ENCODE results near the gene SELENOW. TPM values are rescaled to one million over a fixed set of nuclear protein-coding genes. Genes with fewer than 3 reads are reported as not detected.

SELENOW gene
- total RNA-seq, 2 experiments from 2014 or later = 71.6 TPM

- H3K9me3 Mint-ChIP-seq = no peaks in the 10 kb centered on the region
- H3K4me3 Mint-ChIP-seq = no peak overlapping the region
- H3K27ac Mint-ChIP-seq = no peak overlapping the region
- Histone ChIP-seq H3K27ac (ENCODE audit: low read depth in 1 of 2, low read length in 2 of 2) (no peak overlapping the region), H3K4me1 (ENCODE audit: insufficient read depth, low read length) (no peaks in the 10 kb centered on the region), H3K4me3 (ENCODE audit: low read length) (no peak overlapping the region), H3K9me3 (ENCODE audit: control insufficient read depth in 1 of 2, insufficient read depth in 1 of 2, low read length in 2 of 2) (no peaks in the 10 kb centered on the region), H3K36me3 (ENCODE audit: insufficient read depth, low read length) (no peaks in the 10 kb centered on the region), H3K27me3 (ENCODE audit: control insufficient read depth in 1 of 2, insufficient read depth in 2 of 2, low read length in 2 of 2) (no peaks in the 10 kb centered on the region)
- ATAC-seq (ENCODE audit: poor library complexity) (no peak), DNase-seq (no peak)
- no peaks in the 10 kb centered on the region for H3K4me1 Mint-ChIP-seq (ENCODE audit: low read depth)
- no peaks in the 10 kb centered on the region for H3K36me3 Mint-ChIP-seq (ENCODE audit: low read depth)
- H3K27me3 Mint-ChIP-seq = no peaks in the 10 kb centered on the region
- ChIA-PET CTCF (no interaction called here), POLR2A (no interaction called here)
- TF ChIP-seq CTCF (IDR thresholded peaks at IDR 0.05) = no peak
- intact Hi-C loops (cut with DNase I, micrococcal nuclease) = no loop called here
Observed at GRCh38 chr19:47805313-47805712, 26.8 kb downstream of the SELENOW start.

- no peaks in the 10 kb centered on the region for H3K27me3 ChIP-seq (ENCODE audit: control insufficient read depth in 1 of 2, insufficient read depth in 2 of 2, low read length in 2 of 2)
- H3K27ac ChIP-seq (ENCODE audit: low read depth in 1 of 2, low read length in 2 of 2) = no peak overlapping the region
- H3K9me3 Mint-ChIP-seq = no peaks in the 10 kb centered on the region
- H3K4me3 Mint-ChIP-seq = no peak overlapping the region
- no peak for ATAC-seq (ENCODE audit: poor library complexity)
- H3K36me3 Mint-ChIP-seq (ENCODE audit: low read depth) = no peaks in the 10 kb centered on the region
- H3K9me3 ChIP-seq (ENCODE audit: control insufficient read depth in 1 of 2, insufficient read depth in 1 of 2, low read length in 2 of 2) = no peaks in the 10 kb centered on the region
- peaks cover 4% of the 10 kb centered on the region for H3K27me3 Mint-ChIP-seq
- no peaks in the 10 kb centered on the region for H3K36me3 ChIP-seq (ENCODE audit: insufficient read depth, low read length)
- H3K4me3 ChIP-seq (ENCODE audit: low read length) = no peak overlapping the region
- no peak for TF ChIP-seq CTCF (IDR thresholded peaks at IDR 0.05)
- ChIA-PET CTCF (no interaction called here), POLR2A (no interaction called here)
- no peaks in the 10 kb centered on the region for H3K4me1 Mint-ChIP-seq (ENCODE audit: low read depth)
- no peak overlapping the region for H3K27ac Mint-ChIP-seq
- intact Hi-C loops (cut with DNase I, micrococcal nuclease) = no loop called here
- DNase-seq = no peak
- no peaks in the 10 kb centered on the region for H3K4me1 ChIP-seq (ENCODE audit: insufficient read depth, low read length)
Observed at GRCh38 chr19:47806435-47806834, 27.9 kb downstream of the SELENOW start.

- Histone ChIP-seq H3K4me3 (ENCODE audit: low read length) (no peak overlapping the region), H3K27ac (ENCODE audit: low read depth in 1 of 2, low read length in 2 of 2) (no peak overlapping the region), H3K9me3 (ENCODE audit: control insufficient read depth in 1 of 2, insufficient read depth in 1 of 2, low read length in 2 of 2) (no peaks in the 10 kb centered on the region), H3K4me1 (ENCODE audit: insufficient read depth, low read length) (no peaks in the 10 kb centered on the region), H3K36me3 (ENCODE audit: insufficient read depth, low read length) (no peaks in the 10 kb centered on the region), H3K27me3 (ENCODE audit: control insufficient read depth in 1 of 2, insufficient read depth in 2 of 2, low read length in 2 of 2) (no peaks in the 10 kb centered on the region)
- H3K9me3 Mint-ChIP-seq = no peaks in the 10 kb centered on the region
- no peaks in the 10 kb centered on the region for H3K36me3 Mint-ChIP-seq (ENCODE audit: low read depth)
- intact Hi-C loops (cut with DNase I, micrococcal nuclease) = loop anchor here in 1 of 2 experiments (1.0 kb wide), 1 partner anchor 50 kb away; no protein-coding TSS in a partner anchor
- peaks cover 13% of the 10 kb centered on the region for H3K27me3 Mint-ChIP-seq
- TF ChIP-seq CTCF (IDR thresholded peaks at IDR 0.05) = peak; percentile 60
- H3K27ac Mint-ChIP-seq = no peak overlapping the region
- DNase-seq (peak; percentile 61 to 82 (median 70)), ATAC-seq (ENCODE audit: poor library complexity) (peak; percentile 57)
- no peaks in the 10 kb centered on the region for H3K4me1 Mint-ChIP-seq (ENCODE audit: low read depth)
- H3K4me3 Mint-ChIP-seq = no peak overlapping the region
- CTCF ChIA-PET = no interaction called here
- POLR2A ChIA-PET = no interaction called here
Observed at GRCh38 chr19:47813304-47813994, 34.9 kb downstream of the SELENOW start.
